ENCODE measurements around the gene DARS2.

DNA sequence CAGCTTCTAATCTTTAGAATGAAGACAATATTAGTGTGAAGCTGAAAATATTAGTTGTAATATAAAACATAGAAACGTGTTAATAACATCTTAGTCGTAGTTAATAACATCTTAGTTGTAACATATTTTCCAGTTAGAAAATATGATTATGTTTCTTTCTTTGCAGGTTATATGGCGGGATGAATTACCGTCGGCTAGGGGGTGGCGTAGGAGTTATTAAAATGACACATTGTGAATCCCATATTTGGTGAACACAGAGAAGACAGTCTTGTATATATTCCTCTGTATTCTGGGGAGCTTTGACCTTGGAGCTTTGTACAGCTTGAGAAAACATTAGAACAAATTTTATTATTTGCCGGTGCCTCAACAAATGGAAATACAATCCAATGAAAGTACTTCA, 39.5 kb upstream of the DARS2 start:
- TF ChIP-seq, protein P1, sequence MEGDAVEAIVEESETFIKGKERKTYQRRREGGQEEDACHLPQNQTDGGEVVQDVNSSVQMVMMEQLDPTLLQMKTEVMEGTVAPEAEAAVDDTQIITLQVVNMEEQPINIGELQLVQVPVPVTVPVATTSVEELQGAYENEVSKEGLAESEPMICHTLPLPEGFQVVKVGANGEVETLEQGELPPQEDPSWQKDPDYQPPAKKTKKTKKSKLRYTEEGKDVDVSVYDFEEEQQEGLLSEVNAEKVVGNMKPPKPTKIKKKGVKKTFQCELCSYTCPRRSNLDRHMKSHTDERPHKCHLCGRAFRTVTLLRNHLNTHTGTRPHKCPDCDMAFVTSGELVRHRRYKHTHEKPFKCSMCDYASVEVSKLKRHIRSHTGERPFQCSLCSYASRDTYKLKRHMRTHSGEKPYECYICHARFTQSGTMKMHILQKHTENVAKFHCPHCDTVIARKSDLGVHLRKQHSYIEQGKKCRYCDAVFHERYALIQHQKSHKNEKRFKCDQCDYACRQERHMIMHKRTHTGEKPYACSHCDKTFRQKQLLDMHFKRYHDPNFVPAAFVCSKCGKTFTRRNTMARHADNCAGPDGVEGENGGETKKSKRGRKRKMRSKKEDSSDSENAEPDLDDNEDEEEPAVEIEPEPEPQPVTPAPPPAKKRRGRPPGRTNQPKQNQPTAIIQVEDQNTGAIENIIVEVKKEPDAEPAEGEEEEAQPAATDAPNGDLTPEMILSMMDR (IDR thresholded peaks at IDR 0.05; ENCODE audit: low read depth, low read length, missing input control): no peak
- TF ChIP-seq EGR1 (IDR thresholded peaks at IDR 0.05; ENCODE audit: low read depth in 2 of 2) (no peak), JUND (IDR thresholded peaks at IDR 0.05) (no peak), TAF1 (conservative IDR thresholded peaks at IDR 0.05) (no peak), SP1 (IDR thresholded peaks at IDR 0.05) (no peak), FOXA1 (IDR thresholded peaks at IDR 0.05) (no peak), RAD21 (IDR thresholded peaks at IDR 0.05) (no peak), HNF4A (conservative IDR thresholded peaks at IDR 0.05) (no peak)
- TF ChIP-seq, protein P2, sequence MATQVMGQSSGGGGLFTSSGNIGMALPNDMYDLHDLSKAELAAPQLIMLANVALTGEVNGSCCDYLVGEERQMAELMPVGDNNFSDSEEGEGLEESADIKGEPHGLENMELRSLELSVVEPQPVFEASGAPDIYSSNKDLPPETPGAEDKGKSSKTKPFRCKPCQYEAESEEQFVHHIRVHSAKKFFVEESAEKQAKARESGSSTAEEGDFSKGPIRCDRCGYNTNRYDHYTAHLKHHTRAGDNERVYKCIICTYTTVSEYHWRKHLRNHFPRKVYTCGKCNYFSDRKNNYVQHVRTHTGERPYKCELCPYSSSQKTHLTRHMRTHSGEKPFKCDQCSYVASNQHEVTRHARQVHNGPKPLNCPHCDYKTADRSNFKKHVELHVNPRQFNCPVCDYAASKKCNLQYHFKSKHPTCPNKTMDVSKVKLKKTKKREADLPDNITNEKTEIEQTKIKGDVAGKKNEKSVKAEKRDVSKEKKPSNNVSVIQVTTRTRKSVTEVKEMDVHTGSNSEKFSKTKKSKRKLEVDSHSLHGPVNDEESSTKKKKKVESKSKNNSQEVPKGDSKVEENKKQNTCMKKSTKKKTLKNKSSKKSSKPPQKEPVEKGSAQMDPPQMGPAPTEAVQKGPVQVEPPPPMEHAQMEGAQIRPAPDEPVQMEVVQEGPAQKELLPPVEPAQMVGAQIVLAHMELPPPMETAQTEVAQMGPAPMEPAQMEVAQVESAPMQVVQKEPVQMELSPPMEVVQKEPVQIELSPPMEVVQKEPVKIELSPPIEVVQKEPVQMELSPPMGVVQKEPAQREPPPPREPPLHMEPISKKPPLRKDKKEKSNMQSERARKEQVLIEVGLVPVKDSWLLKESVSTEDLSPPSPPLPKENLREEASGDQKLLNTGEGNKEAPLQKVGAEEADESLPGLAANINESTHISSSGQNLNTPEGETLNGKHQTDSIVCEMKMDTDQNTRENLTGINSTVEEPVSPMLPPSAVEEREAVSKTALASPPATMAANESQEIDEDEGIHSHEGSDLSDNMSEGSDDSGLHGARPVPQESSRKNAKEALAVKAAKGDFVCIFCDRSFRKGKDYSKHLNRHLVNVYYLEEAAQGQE (IDR thresholded peaks at IDR 0.05): no peak
- TF ChIP-seq, protein P3, sequence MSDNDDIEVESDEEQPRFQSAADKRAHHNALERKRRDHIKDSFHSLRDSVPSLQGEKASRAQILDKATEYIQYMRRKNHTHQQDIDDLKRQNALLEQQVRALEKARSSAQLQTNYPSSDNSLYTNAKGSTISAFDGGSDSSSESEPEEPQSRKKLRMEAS (IDR thresholded peaks at IDR 0.05): no peak
